NCI-H460 (cell line): Measurements from ENCODE around the gene SGF29. TPM values are rescaled to one million over a fixed set of nuclear protein-coding genes. Genes with fewer than 3 reads are reported as not detected.
"Not testable (repeated sequence)": the region's sequence is repeated elsewhere in the genome, so short reads cannot be mapped to it uniquely, and the experiment has no call there.

Experiments used
- DNase-seq: peaks from one replicate; pipeline ENCODE4 v3.0.0-alpha.2; 2016; ENCODE audit warnings: low read depth; ENCODE audit errors: extremely low read depth
- polyA plus RNA-seq: library from polyadenylated mRNA; depleted of rRNA; stranded (reverse); fragments of >200 nt; gene quantifications from 2 replicates; pipeline ENCODE4 v1.2.3, GENCODE V29; 2014; cell fraction: nucleus; rRNA removed
- total RNA-seq: library from RNA; depleted of rRNA; stranded (reverse); fragments of >200 nt; shearing (Covaris generic); gene quantifications from 2 replicates; pipeline ENCODE4 v1.2.3, GENCODE V29; 2014; rRNA removed

Gene SGF29
- 21.6 and 23.8 TPM in 2 replicates for total RNA-seq
- 25.3 and 26.2 TPM in 2 replicates for polyA plus RNA-seq

DNA sequence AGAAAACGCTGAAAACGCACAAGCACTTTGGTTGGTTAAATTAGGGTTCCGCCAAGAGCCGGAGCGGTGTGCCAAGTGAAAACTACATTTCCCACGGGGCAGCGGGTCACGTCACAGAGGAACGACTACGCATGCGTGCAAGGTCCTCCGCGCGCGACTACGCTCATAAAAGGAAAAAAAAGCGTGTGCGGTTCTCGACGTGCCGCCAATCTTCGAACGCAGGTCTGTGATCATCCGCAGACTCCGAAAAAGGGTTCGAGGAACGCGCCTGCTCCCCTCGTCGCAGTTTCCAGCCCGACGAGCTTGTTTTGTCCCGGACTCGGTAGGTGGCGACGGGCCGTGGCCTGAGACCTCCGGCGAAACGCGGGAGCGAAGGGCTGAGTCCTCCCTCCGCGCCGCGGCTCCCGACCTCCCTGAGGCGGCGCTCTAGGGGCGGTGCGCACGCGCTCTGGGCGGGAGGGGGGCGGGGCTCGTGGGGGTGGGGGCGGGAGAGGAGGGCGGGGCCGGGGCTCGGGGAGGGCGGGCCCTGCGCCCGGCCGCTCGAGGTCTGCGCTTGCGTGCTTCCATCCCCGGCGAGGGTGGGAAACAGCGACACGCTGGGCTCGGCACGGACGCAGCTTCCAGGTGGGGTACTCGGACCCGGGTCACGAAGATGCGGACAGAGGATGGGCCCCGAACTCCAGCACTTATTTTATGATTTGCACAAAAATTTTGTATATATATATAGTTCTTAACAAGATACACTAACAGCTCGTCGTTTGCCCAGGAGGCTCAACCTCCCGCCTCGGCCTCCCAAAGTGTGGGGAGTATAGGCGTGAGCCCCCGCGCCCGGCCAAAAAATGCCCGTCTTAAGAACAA, at the start of gene SGF29:
TSS of gene SGF29 (plus strand) at position 145 of the 858 bp plus-strand sequence. CDS start 27,150 bp downstream, outside the sequence.
- peak; percentile 85 for DNase-seq

- DNase-seq, result no peak
Measured at GRCh38 chr16:28504707-28505404, 48.9 kb upstream of the SGF29 start.

DNA sequence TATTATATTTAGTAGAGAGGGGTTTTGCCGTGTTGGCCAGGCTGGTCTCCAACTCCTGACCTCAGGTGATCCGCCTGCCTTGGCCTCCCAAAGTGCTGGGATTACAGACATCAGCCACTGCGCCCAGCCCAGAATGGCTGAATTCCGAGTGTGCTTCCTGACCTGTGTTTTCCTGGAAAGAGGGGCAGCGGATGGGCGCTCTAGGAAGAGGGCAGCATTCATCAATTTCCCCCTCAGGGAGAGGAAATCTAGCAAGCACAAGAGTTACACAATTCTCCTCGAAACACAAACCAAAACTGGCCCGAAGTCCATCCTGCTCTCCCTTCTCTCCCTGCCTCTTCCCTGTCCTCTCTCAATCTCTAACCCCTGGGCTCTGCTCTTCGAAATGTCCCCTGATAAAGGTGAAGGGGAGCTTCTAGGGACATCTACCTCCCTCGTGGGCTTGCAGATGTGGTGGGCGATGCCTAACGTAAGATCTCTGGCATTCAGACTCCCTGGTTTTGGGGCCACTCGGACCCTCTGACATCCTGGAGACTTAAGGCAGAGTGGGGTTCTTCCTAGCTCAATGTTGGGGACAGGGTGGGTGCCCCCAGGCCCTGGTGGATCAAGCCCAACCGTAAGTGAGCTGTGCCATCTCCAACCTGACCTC, 48.1 kb upstream of the SGF29 start:
- no peak for DNase-seq

GRCh38 chr16:28511031-28511430, 42.7 kb upstream of the SGF29 start:
- no peak for DNase-seq

- DNase-seq, result no peak
Measured at GRCh38 chr16:28511801-28512789, 41.6 kb upstream of the SGF29 start.

DNA sequence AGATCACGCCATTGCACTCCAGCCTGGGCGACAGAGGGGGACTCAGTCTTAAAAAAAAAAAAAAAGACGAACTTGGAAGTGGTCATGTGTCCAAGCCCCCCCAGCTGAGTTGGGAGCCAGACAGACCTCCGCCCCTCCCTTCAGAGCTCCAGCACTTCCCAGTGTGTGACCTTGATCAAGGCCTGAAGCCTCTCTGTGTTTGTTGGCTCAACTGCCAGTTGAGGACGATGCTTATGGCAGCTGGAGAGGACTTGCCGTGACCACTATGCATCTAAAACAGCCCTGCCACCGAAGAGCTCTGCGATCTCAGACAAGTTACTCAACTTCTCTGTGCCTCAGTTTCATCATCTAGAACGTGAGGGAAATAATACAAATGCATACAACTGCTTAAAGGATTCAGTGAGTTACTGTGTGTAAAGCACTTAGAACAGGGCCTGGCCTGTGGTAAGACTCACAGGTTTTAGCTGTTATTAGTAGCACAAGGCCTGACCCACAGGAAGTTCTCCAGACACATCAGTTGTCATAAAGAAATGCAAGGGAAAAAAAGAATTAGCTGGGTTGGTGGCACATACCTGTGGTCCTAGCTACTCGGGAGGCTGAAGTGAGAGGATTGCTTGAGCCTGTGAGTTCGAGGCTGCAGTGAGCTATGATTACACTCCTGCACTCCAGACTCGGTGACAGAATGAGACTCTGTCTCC, 40.1 kb upstream of the SGF29 start:
- no peak for DNase-seq

DNA sequence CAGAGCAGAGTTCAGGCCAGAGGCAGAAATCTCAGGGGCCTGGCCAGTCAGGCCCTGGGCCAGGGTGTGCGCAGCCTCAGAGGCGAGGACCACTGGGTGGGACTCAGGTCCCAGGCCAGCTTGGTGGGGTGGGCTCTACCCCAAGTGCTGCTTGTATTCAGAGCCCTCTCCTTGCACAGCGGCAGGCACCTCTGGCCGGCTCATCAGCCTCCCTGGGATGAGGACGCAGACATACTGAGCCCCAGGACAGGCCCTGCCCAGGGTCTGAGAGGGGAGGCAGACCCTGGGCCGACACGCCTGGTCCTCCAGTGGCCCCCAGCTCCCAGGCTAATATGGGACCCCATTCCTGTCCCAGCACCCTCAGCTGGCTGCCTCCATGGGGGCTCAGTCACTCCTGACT, 39.5 kb upstream of the SGF29 start:
- no peak for DNase-seq

DNA sequence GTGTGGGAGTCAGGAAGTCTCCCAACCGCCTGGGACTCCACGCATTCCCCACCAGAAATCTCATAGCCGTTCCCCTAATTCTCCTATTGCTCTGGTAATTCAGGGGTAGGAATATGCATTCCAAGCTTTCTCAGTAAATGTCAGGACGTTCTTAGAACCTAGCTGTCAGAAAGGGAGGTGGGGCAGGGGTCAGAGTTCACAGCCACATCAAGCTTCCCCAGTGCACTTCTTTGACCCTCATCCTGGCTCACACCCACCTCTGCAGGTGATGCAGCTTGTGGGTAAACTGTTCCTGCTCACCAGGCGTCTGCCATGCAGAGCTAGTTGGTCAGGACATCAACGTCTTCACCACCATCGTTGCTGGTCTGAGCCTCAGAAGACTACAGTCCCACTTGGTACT, 33.0 kb upstream of the SGF29 start:
- no peak for DNase-seq

- no peak for DNase-seq
Measured at GRCh38 chr16:28521436-28521835, 32.3 kb upstream of the SGF29 start.

DNA sequence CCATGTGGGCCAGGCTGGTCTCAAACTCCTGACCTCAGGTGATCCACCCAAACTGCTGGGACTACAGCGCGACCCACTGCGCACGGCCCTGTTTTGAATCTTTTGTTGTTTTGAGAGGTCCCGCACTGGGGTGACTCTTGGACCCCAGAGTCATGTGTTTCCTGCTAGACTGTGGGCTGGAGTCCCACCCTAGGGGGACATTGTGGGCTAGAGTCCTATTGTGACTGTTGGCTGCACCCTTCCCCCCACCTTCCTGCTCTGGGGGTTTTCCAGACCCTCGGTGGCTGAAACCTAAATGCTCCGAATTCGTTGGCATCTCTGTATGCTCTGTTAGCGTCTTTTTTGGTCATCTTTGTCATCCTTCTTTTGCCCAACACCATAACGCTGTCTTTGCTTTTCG, 30.9 kb upstream of the SGF29 start:
- DNase-seq, result no peak

DNA sequence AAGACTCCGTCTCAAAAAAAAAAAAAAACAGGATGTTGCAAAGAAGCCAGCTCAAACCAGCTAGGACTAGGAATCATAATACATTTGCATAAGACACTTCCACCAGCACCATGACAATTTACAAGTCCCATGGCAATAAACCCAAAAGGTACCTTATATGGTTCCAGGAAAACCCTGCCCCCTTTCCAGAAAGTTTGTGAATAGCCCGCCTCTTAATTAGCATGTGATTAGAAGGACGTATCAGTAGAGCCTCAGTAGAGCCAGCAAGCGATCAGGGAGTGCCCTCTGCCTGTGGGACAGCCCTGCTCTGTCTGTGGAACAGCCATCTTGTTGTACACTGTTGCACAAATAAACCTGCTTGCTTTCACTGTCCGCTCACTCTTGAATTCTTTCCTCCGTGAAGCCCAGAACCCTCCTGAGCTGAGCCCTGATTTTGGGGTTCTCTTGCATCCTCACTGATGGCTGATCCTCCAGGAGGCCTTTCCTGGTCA, 29.0 kb upstream of the SGF29 start:
- no peak for DNase-seq

GRCh38 chr16:28526201-28527099, 27.3 kb upstream of the SGF29 start:
- DNase-seq, result no peak

DNA sequence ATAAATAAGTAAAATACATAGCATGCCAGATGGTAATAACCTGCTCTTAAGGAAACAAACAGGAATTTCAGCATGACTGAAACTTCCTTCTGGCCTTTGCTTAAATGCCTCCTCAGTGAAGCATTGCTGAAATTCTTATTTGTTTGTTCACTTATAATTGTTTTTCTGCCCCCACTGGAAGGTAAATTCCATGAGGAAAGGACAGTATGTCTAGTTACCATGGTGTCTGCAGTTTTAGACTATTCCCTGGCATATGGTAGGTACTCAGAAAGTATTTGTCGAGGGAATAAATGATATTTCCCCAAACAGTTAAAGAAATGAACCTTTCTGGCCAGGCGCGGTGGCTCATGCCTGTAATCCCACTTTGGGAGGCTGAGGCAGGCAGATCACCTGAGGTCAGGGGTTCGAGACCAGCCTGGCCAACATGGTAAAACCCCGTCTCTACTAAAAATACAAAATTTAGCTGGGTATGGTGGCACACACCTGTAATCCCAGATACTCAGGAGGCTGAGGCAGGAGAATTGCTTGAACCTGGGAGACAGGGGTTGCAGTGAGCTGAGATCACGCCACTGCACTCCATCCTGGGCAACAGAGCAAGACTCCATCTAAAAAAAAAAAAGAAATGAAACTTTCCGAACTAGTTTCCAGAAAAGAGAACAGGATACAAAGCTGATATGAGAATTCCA, 26.5 kb upstream of the SGF29 start:
- DNase-seq, result not testable (repeated sequence)

DNA sequence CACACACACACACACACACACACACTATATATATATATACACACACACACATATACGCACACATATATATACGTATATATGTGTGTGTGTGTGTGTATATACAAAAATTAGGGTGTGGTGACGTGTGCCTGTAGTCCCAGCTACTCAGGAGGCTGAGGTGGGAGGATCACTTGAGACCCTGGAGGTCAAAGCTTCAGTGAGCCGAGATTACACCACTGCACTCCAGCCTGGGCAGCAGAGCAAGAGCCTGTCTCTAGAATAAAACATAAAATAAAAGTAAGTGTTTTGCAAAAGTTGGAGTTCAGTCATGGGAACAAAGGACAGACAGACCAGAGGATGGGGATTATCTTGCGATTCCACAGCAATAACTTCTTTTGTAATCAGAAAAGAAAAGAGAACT, 25.7 kb upstream of the SGF29 start:
- DNase-seq, result no peak

- DNase-seq, result no peak
Measured at GRCh38 chr16:28528463-28528867, 25.3 kb upstream of the SGF29 start.

- DNase-seq, result no peak
Measured at GRCh38 chr16:28529124-28529523, 24.6 kb upstream of the SGF29 start.
